ENCODE data around the gene PLSCR2.
"Not testable (repeated sequence)": the region's sequence is repeated elsewhere in the genome, so short reads cannot be mapped to it uniquely, and the experiment has no call there.

PLSCR2 gene

DNA sequence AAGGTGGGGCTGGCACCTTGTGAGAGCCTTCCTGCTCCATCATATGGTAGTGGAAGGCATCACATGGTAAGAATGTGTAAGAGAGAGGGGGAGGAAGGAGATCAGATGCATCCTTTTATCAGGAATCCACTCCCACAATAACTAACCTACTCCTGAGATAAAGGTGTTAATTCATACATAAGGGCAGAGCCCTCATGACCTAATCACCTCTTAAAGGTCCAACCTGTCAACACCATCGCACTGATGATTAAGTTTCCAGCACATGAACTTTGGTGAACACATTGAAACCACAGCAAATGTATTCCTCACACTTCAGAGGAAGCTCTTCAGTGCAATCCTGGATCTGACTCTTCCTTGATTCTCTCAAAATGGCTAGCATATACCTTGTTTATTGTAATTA lies 55.4 kb downstream of the PLSCR2 start:
- DNase-seq = no peak

DNA sequence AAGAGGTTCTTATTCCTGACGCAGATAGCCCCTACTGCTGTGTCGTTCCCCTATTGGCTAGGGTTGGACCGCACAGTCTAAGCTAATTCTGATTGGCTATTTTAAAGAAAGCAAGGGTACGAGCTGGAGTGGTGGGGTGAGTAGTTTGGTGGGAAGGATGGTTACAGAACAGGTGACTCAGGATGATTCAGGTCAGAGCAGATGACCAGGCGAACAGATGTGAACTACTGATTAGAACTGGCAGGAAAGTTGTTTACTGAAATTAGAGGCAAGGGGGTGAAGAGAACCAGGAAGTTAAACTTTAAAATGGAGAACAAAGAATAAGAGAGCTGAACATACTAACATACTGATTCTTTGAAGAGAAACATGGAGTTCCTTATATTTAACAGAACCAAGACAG lies 56.6 kb downstream of the PLSCR2 start:
- DNase-seq = not testable (repeated sequence)

DNA sequence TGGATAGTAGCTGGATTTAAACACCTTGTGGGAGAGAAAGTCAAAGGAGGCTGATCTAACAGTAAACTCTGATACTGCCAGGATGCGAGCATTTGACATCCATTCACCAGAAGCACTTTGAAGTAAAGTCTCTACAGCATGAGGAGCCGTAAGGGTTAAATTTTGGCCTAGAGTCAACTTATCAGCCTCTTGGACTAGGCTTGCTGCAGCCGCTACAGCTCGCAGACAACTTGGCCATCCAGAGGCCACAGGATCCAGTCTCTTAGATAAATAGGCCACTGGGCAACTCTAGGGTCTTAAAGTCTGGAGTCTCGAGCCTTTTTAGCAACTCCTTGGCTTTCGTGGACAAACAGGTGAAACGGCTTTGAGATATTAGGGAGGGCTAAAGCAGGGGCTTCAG lies 61.4 kb downstream of the PLSCR2 start:
- DNase-seq = no peak

DNA sequence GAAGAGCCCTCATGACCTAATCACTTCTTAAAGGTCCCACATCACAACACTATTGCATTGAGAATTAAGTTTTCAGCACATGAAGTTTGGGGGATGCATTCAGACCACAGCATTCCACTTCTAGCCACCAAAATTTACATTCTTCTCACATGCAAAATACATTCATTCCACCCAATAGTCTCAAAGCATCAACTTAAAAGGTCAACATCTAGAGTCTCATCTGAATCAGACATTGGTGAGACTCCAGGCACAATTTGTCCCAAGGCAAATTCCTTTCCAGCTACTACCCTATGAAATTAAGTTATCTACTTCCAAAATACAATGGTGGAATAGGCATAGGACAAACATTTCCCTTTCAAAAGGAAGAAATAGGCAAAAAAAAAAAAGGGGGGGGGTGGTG lies 64.9 kb downstream of the PLSCR2 start:
- no peak for DNase-seq

GRCh38 chr3:146403792-146404191 lies 65.6 kb downstream of the PLSCR2 start:
- no peak for DNase-seq

DNA sequence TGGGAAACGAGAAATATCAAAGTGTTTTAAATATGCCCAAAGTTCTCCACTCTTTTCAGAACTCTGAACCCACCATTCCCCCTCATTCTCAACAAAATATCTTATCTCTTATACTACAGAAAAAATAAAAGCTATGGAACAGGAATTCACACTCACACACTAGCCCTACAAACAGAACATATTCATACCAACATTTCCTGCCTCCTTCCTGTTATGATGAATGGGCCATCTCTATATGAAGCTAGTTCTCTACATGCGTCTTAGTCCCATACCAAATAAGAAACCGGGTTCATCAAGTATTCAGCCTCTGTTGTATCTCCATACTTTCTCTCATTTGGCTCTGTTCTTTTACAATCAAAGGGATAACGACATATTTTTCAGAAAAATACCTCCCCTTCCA lies 72.6 kb downstream of the PLSCR2 start:
- DNase-seq = no peak

GRCh38 chr3:146395164-146395563 lies 74.2 kb downstream of the PLSCR2 start:
- DNase-seq = no peak

DNA sequence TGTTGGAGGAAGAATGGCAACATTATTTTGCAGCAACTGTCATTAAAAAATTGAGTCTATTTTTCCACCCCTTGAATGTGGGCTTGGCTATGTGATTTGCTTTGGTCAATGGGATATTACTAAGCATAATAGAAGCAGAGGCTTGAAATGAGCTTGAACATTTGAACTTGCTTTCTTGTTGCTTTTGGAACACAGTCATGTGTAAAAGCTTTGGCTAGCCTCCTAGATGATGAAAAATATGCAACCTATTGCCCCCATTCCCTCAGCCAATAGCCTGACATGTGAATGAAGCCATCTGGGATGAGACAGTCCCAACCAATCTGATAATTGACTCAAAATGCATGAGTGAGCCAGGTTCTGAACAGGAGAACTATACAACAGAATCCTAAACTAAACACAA lies 78.4 kb downstream of the PLSCR2 start:
- DNase-seq = no peak

DNA sequence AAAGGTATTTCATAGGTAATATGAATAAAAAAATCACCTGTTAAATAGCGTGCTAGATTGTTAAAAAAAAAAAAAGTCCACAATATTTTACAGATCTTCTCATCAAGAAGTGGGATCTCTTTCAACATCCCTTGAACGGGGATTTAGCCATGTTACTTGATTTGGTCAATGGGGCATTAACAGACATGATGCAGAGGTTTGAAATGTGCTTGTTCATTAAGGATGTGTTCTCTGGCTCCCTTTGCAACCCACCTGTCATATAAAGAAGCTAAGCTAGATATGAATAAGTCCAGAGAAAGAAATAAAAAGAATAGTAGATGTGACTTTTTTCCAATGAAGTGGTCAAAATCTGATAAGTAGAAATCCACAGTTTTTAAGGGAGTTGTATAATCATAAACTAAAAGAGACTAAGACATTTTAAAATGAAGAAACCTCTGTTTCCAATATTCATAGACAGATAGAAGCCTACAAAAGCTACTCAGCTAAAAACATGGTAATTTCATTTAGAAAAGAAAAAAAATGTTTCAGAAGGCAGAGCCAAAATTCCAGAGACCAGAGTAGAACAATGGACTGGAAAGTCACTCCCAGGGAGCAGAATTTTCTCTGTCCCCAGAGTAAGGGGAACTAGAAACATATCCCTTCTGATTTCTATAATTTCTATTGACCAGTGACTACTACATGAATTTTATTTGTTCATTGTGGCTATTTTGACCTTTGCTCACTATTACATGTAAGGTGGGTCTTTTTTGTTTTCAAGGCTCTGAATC lies 79.2 kb downstream of the PLSCR2 start:
- DNase-seq = no peak

- DNase-seq = no peak
These were observed 81.8 kb downstream of the PLSCR2 start for GRCh38 chr3:146387566-146387965.

GRCh38 chr3:146386936-146387335 lies 82.4 kb downstream of the PLSCR2 start:
- DNase-seq = no peak

DNA sequence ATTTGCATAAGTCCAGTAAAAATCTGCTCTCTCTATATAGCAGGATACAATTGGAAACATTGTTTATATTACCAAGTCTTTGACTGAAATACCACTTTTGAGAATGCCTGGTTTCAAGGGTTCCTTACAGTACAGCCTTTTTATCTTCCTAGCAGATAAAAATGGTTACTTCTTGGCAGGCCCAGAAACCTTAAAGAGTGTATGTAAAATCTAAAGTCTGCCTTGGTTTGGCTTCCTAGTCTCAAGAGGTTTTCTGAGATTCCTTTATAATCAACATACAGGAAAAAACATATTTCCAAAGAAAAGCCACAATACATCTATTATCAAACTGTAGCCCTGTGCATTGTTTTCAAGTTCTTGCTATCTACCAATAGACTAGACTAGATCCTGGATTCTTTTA lies 84.6 kb downstream of the PLSCR2 start:
- no peak for DNase-seq
